ENCODE data around the gene WDR20. TPM values are rescaled to one million over a fixed set of nuclear protein-coding genes. Genes with fewer than 3 reads are reported as not detected.

The WDR20 gene
- total and polyA plus RNA-seq, 2 donors (not counting 3 experiments of a cell fraction or from before 2014, with no cell fraction given), result 12.2 to 22.4 TPM

GRCh38 chr14:102095231-102095870 is 44.3 kb upstream of the WDR20 start:
- TF ChIP-seq POLR2A (IDR thresholded peaks at IDR 0.05; ENCODE audit: low read depth, low read length), result no peak
- TF ChIP-seq POLR2AphosphoS5 (IDR thresholded peaks at IDR 0.05; ENCODE audit: insufficient read depth, low read depth, low read length), result no peak
- no peak for TF ChIP-seq FOS (IDR thresholded peaks at IDR 0.05; ENCODE audit: borderline replicate concordance, insufficient read depth, low read length)
- TF ChIP-seq MAX (IDR thresholded peaks at IDR 0.05; ENCODE audit: insufficient read depth, insufficient read length), result no peak
- no peak for TF ChIP-seq GATA2 (IDR thresholded peaks at IDR 0.05; ENCODE audit: insufficient read depth, insufficient read length, low read depth, low read length)
- no peak for TF ChIP-seq EZH2 (IDR thresholded peaks at IDR 0.05; ENCODE audit: borderline replicate concordance, low read depth, low read length, severe bottlenecking)
- no peak for TF ChIP-seq JUN (IDR thresholded peaks at IDR 0.05; ENCODE audit: borderline replicate concordance, insufficient read depth, insufficient read length, low read depth)
- no peak for TF ChIP-seq MYC (IDR thresholded peaks at IDR 0.05; ENCODE audit: low read depth, low read length)
- no peak for TF ChIP-seq CTCF (IDR thresholded peaks at IDR 0.05; ENCODE audit: extremely low read depth in 1 of 2, insufficient read depth in 1 of 2, low read depth in 1 of 2, low read length in 2 of 2)
- Histone ChIP-seq H3K4me3 (replicated peaks in 1 of 3; ENCODE audit: insufficient read depth in 1 of 3, low read depth in 1 of 3, low read length in 3 of 3) (no peak overlapping the region), H3K27ac (ENCODE audit: insufficient read depth, low read depth, low read length) (no peak overlapping the region), H2AFZ (ENCODE audit: low read depth, low read length) (no peak overlapping the region), H3K9ac (replicated peaks; ENCODE audit: extremely low read depth, insufficient read depth, low read length) (no peak overlapping the region), H3K36me3 (ENCODE audit: control insufficient read depth in 2 of 2, extremely low read depth in 1 of 2, insufficient read depth in 2 of 2, low read length in 2 of 2) (no peaks in the 10 kb centered on the region), H3K79me2 (ENCODE audit: control insufficient read depth, insufficient read depth, low read length) (no peaks in the 10 kb centered on the region), H3K27me3 (ENCODE audit: control insufficient read depth in 2 of 2, insufficient read depth in 2 of 2, low read length in 2 of 2) (no peaks in the 10 kb centered on the region), H4K20me1 (replicated peaks; ENCODE audit: control insufficient read depth, extremely low read depth, insufficient read depth, low read length) (no peaks in the 10 kb centered on the region), H3K4me2 (ENCODE audit: insufficient read depth, low read length) (no peak overlapping the region), H3K4me1 (ENCODE audit: control insufficient read depth, extremely low read depth, insufficient read depth, low read length) (no peaks in the 10 kb centered on the region), H3K9me3 (replicated peaks; ENCODE audit: control insufficient read depth, insufficient read depth, low read length) (no peaks in the 10 kb centered on the region), H3K9me1 (replicated peaks; ENCODE audit: control insufficient read depth, extremely low read depth, insufficient read depth, low read length) (no peaks in the 10 kb centered on the region)
- no peak for DNase-seq (ENCODE audit: low read depth, low spot score)
- intact Hi-C loops (cut with micrococcal nuclease), result loop anchor here (10.0 kb wide), 1 partner anchor 391 kb away; no protein-coding TSS in a partner anchor
- ChIA-PET CTCF (interaction anchor here (0.9 to 5.0 kb wide), 15 partner anchors 7 to 388 kb away, joined by 3 to 87 read pairs (median 6); no protein-coding TSS in a partner anchor), POLR2A (interaction anchor here (0.6 kb wide), 1 partner anchor 428 kb away, joined by 3 read pairs; no protein-coding TSS in a partner anchor)
- dilution Hi-C loops (cut with MboI; ENCODE audit: extremely low pct_ligation_motif_present, low sequenced_read_pairs), result no loop called here
- FAIRE-seq, result no peak
- BruUV-seq (replicated peaks), result no TSS peak
